ENCODE measurements around the gene MEP1B.

DNA sequence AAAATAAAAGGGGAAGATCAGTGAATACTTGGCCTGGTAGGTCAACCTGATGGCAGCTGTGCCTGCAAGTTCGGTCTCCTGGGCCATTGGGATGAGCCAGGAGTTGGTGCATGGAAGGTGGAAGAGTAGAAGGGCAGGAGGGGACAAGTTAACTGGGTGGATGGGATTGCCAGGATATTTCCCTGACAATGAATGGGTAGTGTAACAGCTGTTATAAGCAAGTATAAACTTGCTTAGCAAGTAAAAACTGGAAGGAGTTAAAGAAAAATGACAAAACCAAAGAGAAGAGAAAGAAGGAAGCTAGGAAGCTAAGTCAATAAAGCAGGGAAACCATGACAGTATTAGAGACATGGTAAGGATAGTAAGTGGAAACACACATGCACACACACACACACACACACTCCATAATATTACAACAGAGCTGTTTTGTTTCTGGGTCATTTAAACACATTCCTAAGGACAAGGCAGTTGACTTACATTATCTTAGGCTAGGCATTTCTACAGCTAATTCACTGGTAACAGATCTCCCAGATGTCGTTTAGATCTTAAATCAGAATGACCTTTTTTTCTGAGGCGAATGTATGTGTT, 29.7 kb downstream of the MEP1B start:
- TF ChIP-seq EZH2 (IDR thresholded peaks at IDR 0.05) (no peak), POLR2AphosphoS5 (IDR thresholded peaks at IDR 0.05; ENCODE audit: borderline replicate concordance, low read depth, low read length) (no peak)

All from SK-N-MC (cell line).